Gastrocnemius medialis (tissue), 4 donors: ENCODE results near the gene MGMT.

Experiments used
- CTCF ChIP-seq, 5 experiments: fragments of 450-650 bp in 3 of 5; fragments of 200-600 bp in 2 of 5; sonication (generic) in 2 of 5; IDR thresholded peaks in 4 of 5; conservative IDR thresholded peaks in 1 of 5; 1 replicate in 4 of 5; 2 replicates in 1 of 5; pipeline ENCODE4 v1.5.1; 2016 to 2019; ENCODE audit warnings: antibody characterized with exemption in 5 of 5, mild to moderate bottlenecking in 3 of 5, moderate library complexity in 3 of 5
- POLR2A ChIP-seq, 2 donors: fragments of 450-650 bp; IDR thresholded peaks; one replicate each; pipeline ENCODE4 v1.6.1; 2017; ENCODE audit warnings: antibody characterized with exemption in 2 of 2, mild to moderate bottlenecking in 2 of 2, moderate library complexity in 2 of 2

- TF ChIP-seq CTCF (IDR thresholded peaks at IDR 0.05 in 4 of 5, conservative IDR thresholded peaks at IDR 0.05 in 1 of 5) (no peak), POLR2A (IDR thresholded peaks at IDR 0.05) (no peak)
These were observed 235.6 kb downstream of the MGMT start for GRCh38 chr10:129702605-129703004.
